NCI-H2107 treated with DMSO at 0.1 percent for 48 hours (cell line): ENCODE measurements around the gene PUM2.

ENCODE experiments used
- DNase-seq: peaks from one replicate; lab custom pipeline; 2025; ENCODE audit not compliant: unreplicated experiment; lab: John Stamatoyannopoulos, UW

The PUM2 gene

DNA sequence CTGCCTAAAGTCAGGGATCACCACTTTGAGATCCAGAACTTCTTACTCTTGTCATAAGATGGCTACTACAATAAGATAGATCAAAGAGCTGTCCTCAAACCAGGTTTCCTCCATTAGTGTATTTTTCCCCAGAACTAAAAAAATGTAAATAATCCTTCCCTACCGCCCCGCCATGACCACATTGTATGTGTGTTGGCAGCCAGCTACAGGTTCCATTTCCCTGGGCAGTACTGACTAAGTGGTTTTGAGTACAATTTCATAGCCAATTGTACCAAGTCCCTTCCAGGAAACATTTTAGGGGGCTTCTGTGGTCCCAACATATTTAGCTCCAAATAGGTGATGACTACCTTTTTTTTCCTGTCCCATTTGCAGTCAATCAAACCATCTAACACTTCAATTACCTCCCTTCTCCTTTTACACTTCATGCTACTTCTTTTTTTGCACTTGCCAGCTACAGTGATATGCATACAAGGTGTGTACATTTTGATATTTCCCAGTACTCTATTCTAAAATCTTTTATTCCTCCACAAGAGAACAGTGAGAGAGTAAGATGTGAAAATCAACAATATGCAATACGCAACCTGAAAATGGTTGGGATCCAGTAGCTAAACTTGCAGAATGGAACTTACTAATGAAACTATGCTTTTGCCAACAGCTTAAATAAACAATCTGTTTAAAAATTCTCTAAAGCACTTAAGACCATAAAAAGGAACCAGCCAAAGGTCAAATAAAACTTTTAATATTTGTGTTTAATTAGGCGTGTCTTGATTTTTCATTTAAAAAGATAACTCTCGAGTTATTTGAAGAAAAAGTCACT is 3.9 kb downstream of the PUM2 start:
- DNase-seq = no peak

DNA sequence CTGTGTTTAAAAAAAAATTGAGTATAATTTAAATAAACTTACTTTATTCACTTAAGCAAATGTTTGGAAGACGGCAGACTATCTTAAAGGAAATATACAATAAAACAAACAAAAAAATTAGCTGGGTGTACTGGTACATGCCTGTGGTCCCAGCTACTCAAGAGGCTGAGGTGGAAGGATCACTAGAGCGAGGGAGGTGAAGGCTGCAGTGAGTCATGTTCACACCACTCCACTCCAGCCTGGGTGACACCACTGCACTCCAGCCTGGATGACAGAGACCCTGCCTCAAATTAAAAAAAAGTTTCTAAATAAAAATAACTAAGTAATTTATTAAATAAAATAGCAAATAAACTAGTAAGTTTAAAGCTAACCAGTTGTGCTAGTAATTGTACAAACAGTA is 7.5 kb downstream of the PUM2 start:
- no peak for DNase-seq

DNA sequence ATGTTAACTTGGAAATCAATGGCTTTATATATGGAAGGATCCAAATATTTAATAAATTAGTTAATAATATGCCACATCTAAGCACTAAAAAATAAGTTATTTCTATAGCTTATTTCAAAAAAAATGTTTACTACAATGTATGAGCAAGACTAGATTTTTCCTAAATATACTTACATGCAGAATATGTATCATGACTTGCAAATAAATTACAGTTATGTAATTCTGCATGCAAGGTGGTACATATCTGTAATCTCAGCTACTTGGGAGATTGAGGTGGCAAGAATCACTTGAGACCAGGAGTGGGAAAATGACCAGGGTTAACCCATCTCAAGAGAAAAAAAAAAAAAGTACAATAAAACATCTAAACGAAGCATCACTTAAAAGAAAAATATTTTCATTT is 11.6 kb downstream of the PUM2 start:
- DNase-seq = no peak

DNA sequence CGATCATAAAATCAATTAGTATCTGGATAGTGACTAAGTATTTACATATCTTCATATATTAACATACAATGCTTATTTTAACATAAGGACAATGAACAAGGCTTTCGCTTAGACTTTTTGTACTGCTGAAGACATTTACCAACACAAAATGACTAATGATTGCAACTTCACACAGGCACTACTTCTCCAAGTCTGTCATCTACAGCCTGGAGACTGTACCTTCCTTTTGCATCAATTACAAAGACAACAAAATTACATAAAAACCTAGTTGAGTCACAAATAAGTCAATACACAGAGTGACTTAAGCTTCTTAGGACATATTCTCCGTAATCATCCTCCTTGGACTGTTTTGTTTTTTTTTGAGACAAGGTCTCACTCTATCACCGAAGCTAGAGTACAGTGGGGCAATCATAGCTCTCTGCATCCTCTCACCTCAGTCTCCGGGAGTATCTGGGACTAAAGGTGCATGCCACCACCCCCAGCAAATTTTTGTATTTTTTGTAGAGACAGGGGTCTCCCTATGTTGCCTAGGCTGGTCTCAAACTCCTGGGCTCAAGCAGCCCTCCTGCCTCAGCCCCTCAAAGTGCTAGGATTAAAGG is 15.9 kb downstream of the PUM2 start:
- no peak for DNase-seq

DNA sequence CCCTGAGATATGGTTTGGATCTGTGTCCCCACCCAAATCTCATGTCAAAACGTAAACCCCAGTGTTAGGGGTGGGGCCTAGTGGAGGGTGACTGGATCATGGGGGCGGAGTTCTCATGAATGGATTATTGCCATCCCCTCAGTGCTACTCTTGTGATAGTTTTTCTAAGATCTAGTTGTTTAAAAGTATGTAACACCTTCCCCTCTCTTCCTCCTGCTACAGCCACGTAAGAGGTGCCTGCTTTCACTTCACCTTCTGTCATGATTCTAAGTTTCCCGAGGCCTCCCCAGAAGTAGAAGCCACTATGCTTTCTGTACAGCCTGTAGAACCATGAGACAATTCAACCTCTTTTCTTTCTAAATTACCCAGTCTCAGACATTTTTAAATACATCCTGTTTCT is 16.9 kb downstream of the PUM2 start:
- DNase-seq = no peak

DNA sequence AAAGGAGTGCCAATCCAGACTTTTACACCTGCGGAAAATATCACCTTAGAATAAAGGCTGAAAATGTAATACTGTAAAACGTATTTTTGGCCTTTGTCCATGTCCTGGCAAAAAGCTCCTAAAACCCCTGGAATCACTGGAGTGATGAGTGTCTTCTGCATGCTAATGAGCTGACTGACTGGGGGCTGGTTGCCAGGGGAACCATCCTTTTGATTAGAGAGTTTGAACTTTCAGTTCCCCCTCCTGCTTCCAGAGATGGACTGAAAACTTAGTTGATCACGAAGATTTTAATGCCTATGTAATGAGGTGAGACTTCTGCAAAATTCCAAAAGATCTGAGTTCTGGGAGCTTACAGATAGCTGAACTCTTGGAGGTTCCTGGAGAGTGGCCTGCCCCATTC is 20.5 kb downstream of the PUM2 start:
- no peak for DNase-seq

DNA sequence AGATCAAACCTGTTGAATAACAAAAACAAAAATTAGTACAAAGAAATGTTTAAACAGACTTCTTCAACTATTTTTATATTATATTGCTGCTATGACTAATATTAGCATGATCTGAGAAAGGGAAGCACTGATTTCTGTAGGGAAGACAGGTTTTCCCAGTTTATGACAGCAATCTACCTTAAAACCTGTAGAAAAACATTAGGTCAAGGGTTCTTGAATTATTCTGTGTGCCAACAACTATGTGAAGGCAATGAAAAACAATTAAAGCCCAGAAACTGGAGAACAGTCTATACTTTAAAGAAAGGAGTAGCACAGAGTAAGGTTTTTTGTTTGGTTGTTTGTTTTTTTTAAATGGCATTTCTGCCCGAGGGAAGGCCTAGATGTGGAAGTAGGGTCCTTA is 23.3 kb downstream of the PUM2 start:
- DNase-seq = no peak

DNA sequence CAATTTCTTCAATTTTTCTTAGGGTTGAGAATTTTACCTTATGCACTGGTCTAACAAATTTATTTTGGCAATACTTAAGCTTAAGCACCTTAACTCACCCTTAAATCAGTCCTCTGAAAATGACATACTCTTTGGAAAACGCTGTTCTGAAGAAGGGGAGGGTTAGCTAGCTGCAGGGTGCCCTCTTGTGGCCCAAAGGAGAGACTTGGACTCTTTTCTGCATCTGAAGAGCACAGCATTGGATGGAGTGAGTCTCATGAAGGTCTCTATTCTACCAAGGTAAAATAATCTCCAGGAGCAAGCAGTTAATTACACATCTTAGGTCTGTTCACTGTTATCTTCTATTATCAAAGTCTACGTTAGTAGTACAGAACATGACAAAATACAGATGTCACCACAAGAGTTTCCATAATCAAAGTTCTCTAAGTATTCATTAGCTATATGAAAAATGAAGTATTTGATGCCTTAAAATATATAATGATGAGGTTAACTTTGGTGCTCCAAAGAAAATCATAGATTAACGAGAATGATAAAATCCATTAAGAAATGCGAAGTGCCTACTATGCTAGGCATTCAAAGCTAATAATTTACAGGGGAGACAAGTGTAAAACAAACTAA is 24.4 kb downstream of the PUM2 start:
- DNase-seq = peak; percentile 46

DNA sequence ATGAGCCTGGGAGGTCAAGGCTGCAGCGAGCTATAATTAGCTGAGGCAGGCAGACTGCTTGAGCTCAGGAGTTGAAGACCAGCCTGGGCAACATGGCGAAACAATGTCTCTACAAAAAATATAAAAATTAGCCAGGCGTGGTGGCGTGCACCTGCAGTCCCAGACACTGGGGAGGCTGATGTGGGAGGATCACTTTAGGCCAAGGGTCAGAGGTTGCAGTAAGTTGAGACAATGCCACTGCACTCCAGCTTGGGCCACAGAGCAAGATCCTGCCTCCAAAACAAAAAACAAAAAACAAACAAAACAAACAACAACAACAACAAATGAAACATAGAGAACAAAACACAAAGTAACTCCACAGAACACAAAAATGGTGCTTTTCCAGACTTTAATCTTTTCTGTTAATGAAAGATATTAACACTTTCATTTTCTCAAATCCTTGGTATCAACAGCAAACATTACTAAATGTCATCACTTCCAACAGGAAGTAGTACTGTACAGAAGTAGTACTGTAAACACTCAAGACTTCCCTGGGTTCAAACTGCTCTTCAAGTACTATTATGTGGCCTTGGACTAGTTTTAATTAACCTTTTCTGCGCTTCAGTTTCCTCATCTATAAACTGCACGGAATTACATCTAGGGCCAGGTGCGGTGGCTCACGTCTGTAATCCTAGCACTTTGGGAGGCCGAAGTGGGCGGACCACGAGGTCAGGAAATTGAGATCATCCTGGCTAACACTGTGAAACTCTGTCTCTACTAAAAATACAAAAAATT is 27.9 kb downstream of the PUM2 start:
- no peak for DNase-seq

DNA sequence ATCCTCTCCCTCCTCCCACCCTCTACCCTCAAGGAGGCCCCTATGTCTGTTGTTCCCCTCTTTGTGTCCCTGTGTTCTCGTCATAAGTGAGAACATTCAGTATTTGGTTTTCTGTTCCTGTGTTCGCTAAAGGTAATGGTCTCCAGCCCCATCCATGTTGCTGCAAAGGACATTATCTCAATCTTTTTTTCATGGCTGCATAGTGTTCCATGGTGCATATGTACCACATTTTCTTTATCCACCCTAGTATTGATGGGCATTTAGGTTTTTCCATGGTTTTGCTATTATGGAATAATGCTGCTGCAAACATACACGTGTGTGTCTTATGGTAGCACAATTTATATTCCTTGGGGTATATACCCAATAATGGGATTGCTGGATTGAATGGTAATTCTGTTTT is 33.0 kb downstream of the PUM2 start:
- no peak for DNase-seq

DNA sequence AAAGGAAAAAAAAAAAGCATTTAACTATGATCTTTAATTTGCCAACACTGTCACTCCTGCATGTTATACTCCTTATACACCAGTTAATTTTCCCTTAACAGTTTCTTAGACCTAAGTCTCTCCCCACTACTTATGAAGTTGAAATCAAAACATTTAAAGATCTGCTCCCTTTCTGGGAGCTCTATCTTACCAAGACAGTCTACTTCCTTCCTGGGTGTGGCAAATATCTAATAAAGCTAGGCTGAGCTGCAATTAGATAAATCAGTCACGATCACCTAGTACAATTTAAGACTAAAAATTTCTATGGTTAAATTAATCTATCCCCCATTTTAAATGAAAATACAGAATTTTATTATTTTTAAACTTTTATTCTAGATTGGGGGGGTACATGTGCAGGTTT is 33.4 kb downstream of the PUM2 start:
- DNase-seq = no peak

DNA sequence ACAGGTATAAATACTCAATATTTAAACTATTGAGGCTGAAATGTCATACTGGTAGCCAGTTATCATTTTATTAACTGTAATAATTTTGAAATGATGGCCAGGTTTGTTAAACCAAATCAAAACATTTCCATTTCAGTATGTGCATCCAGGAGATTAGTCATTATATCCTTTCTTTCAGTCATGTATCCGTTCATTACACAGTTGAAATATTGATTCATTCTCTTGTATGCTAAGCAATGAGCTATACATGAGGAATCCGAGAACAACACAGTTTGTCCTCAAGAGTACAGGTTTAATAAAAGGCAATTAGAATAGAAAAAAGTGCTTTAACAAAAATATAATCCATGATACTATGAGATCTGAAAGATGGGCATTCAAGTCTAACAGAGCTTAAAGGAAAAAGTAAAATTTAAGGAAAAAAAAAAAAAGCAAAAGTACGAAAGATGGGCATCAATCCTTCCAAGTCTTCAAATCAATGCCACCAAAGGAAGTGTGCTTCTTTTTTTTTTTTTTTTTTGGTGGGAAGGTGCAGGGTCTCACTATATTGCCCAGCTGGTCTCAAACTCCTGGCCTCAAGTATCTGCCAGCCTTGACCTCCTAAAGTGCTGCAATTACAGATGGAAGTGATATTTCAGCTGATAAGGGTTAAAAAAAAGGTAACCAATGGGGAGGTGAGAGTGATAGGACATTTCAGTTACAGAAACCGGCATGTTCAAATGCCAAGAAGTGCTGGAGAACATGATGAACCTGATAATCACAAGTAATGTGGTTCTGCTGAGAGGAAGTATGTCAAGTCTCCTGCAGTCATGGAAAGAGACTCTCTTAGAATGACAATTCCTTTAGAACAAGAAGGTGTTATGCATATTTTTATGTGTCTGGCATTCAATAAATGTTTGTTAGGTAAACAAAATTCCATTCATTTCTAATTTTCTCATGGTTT is 35.8 kb downstream of the PUM2 start:
- no peak for DNase-seq

DNA sequence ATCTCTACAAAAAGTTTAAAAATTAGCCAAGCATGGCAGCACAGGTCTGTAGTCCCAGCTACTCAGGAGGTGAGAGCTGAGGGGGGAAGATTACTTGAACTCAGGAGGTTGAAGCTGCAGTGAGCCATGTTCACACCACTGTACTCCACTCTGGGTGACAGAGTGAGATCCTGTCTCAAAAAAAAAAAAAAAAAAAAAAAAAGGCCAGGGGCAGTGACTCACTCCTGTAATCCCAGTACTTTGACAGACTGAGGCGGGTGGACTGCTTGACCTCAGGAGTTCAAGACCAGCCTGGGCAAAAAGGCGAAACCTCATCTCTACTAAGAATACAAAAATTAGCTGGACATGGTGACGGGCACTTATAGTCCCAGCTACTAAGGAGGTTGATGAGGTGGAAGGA is 37.0 kb downstream of the PUM2 start:
- no peak for DNase-seq

DNA sequence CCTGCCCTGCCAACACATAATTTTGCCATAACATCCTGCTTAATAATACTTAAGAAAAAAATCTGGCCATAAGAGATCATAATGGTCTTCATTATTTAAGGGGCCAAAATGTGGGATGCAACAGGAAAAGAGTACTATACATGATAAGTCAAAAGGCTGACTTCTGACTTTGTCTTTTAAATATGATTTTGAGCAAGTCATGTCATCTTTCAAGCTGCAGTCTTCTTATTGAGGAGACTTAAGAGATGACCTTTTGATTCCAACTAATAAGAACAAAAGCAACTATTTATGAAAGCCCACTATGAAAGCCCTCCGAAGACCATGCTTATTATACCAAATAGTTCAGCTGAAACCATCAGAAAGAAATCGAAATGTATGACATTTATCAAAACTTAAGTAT is 41.6 kb downstream of the PUM2 start:
- DNase-seq = no peak

DNA sequence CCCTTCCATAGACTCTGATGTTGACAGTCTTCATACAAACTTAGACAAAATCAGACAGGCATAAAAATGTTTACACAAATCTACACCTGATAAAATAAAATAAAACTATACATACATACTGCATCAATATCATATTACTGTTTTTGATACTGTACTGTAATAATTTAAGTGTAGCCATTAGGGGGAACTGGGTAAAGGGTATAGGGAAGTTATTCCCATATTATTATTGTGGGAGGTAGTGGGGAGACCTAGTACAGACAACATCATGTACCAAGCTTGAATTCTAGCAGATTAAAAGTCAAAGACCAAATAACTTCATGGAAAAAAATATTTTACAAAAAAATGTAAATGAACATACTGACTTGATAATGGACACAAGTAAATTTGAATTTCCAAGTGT is 43.3 kb downstream of the PUM2 start:
- DNase-seq = no peak

DNA sequence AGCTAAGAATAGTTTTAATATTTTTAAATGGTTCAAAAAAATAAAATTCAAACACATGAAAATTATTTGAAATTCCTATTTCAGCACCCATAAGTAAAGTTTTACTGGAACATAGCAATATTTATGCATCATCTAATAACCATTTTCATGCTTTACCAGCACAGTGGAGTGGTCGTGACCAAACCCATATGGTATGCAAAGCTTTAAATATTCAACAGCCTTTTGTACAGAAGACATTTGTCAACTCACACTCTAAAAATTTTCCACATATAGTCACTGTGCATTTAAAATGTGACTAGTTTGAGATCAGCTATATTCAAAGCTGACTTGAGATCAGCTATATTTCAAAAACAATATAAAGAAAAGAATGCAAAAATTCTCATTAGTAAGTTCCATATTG is 46.2 kb downstream of the PUM2 start:
- DNase-seq = no peak

DNA sequence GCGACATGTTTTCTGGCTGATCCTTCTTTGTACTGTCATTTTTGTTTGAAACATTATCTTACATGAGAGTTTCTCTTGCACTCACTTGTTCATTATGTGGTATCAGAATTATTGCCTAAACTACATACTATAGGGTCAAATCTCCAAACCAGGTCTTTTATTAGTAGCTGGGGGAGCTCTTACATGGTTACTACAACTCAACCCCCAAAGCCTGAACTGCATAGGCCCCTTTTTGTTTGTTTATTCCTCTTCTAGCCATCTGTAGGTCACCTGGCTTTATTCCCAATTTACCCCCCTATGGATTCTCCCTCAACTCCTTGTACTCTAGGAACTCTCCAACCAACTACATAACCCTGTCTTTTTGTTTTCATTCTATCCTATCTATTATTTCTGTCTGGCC is 46.7 kb downstream of the PUM2 start:
- no peak for DNase-seq

DNA sequence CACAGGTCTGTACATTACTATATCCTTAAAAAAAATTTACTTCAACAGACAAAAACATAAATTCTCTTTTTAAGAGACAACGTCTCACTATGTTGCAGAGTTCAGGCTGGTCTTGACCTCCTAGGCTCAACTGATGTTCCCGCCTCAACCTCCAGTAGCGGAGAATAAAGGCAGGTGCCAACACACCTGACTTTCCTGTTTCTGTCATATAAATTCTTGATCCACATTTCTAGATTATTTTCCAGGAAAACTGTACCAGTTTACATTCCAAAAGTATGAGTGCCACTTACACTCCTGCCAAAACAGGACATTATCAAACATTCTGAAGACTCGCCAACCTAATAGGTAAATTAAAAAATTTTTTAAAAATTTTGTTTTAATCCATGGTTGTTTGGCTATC is 48.6 kb downstream of the PUM2 start:
- no peak for DNase-seq

DNA sequence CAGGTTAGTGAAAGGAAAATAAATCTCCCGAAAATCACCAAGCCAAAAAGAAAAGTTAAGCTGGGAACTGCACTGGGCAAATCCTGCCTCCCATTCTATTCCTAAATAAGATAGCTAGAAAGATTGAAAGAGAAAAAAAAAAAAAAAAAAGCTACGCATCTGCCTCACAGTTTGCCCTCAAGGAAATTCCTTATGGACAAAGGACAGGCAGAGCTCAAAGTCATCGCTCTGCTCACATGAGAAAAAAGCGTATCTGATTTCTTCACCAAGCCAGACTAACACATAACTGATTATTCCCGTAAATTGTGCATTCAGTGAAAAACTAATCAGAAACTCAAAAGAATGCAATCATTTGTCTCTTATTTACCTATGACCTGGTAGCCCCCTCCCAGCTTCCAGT is 50.0 kb downstream of the PUM2 start:
- no peak for DNase-seq

DNA sequence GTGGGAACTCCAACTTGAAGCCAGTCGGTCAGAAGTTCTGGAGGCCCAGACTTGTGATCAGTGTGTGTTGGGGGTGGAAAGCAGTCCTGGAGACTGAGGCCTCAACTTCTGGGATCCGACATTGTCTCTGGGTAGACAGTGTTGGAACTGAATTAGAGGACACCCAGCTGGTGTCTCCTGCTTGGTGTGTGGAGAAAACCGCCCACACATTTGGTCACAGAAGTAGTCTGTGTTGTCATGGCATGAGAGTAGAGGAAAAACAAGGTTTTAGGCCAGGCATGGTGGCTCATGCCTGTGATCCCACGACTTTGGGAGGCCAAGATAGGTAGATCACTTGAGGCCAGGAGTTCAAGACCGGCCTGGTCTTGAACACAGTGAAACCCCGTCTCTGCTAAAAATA is 51.5 kb downstream of the PUM2 start:
- DNase-seq = no peak

DNA sequence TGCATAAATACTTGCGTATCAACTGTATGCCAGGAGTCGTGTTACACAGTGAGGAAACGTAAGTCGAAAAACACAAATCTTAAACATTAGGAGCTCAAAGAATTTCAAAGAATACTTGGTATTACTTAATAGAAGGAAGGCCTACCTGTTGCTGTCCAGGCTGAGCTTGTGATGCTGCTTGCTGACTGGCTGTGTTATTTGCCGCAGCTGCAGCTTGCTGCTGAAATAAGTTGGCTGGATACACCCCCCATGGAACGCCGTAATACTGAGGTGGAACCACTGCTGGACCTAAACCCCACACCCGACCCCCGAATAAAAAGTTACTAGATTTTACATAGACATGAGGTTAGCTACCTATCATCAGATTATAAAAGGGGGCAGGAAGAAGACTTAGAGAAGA is 56.4 kb downstream of the PUM2 start:
- no peak for DNase-seq
